ENCODE results near the gene HLTF. TPM values are rescaled to one million over a fixed set of nuclear protein-coding genes. Genes with fewer than 3 reads are reported as not detected.
"Not testable (repeated sequence)": the region's sequence is repeated elsewhere in the genome, so short reads cannot be mapped to it uniquely, and the experiment has no call there.

Gene HLTF
- total RNA-seq, 4 donors from 2014 or later, result 3.0 to 13.5 (median 7.2) TPM

GRCh38 chr3:149101641-149102040 is 15.3 kb upstream of the HLTF start:
- Histone ChIP-seq H3K9me3 (peaks cover 0 to 6% of the 10 kb centered on the region in 2 donors), H3K27me3 (no peaks in the 10 kb centered on the region), H3K4me3 (no peak overlapping the region), H3K36me3 (no peaks in the 10 kb centered on the region), H3K4me1 (no peaks in the 10 kb centered on the region), H3K27ac (no peak overlapping the region)
- intact Hi-C loops (cut with DNase I; ENCODE audit: low total_unique reads) (no loop called here), in situ Hi-C loops (cut with MboI; ENCODE audit: low pct_ligation_motif_present in 1 of 4, low pct_unique_long_range_greater_than_20kb in 1 of 4, low sequenced_read_pairs in 3 of 4) (loop anchor here (25.0 kb wide), 2 partner anchors 139 to 386 kb away; no protein-coding TSS in a partner anchor)
- 56 to 87% methylated on average over 1 to 3 of the region's 3 CpGs for WGBS, 2 donors (ENCODE audit: low coverage in 1 of 2)
- no peak for DNase-seq
- TF ChIP-seq POLR2AphosphoS5 (IDR thresholded peaks at IDR 0.05) (no peak), CTCF (IDR thresholded peaks at IDR 0.05) (no peak), EP300 (IDR thresholded peaks at IDR 0.05; ENCODE audit: low read depth) (no peak), POLR2A (IDR thresholded peaks at IDR 0.05) (no peak)

GRCh38 chr3:149101154-149101553 is 14.8 kb upstream of the HLTF start:
- 90 to 94% methylated on average over 2 to 4 of the region's 4 CpGs for WGBS, 2 donors (ENCODE audit: low coverage in 1 of 2)
- no peaks in the 10 kb centered on the region for H3K4me1 ChIP-seq
- DNase-seq, result no peak
- intact Hi-C loops (cut with DNase I; ENCODE audit: low total_unique reads), result no loop called here
- H3K9me3 ChIP-seq, result peaks cover 0 to 1% of the 10 kb centered on the region in 2 donors
- TF ChIP-seq POLR2A (IDR thresholded peaks at IDR 0.05) (no peak), POLR2AphosphoS5 (IDR thresholded peaks at IDR 0.05) (no peak), EP300 (IDR thresholded peaks at IDR 0.05; ENCODE audit: low read depth) (no peak), CTCF (IDR thresholded peaks at IDR 0.05) (no peak)
- H3K27me3 ChIP-seq, result no peaks in the 10 kb centered on the region
- H3K36me3 ChIP-seq, result no peaks in the 10 kb centered on the region
- no peak overlapping the region for H3K27ac ChIP-seq
- no peak overlapping the region for H3K4me3 ChIP-seq
- in situ Hi-C loops (cut with MboI; ENCODE audit: low pct_ligation_motif_present in 1 of 4, low pct_unique_long_range_greater_than_20kb in 1 of 4, low sequenced_read_pairs in 3 of 4), result loop anchor here (25.0 kb wide), 2 partner anchors 139 to 386 kb away; no protein-coding TSS in a partner anchor

- intact Hi-C loops (cut with DNase I; ENCODE audit: low total_unique reads); H3K4me1 ChIP-seq; H3K4me3 ChIP-seq; H3K36me3 ChIP-seq; H3K27me3 ChIP-seq; H3K9me3 ChIP-seq; DNase-seq; in situ Hi-C loops (cut with MboI; ENCODE audit: low pct_ligation_motif_present in 1 of 4, low pct_unique_long_range_greater_than_20kb in 1 of 4, low sequenced_read_pairs in 3 of 4); H3K27ac ChIP-seq: not testable (repeated sequence)
- 90% methylated on average over 8 of the region's 19 CpGs; no CpG with 5 or more reads in 1 of the 2 donors for WGBS, 2 donors (ENCODE audit: low coverage in 1 of 2)
Measured at GRCh38 chr3:149097987-149098386, 11.7 kb upstream of the HLTF start.

- in situ Hi-C loops (cut with MboI; ENCODE audit: low pct_ligation_motif_present in 1 of 4, low pct_unique_long_range_greater_than_20kb in 1 of 4, low sequenced_read_pairs in 3 of 4), result no loop called here
- no peaks in the 10 kb centered on the region for H3K27me3 ChIP-seq
- no peaks in the 10 kb centered on the region for H3K4me1 ChIP-seq
- H3K4me3 ChIP-seq, result no peak overlapping the region
- no peaks in the 10 kb centered on the region for H3K36me3 ChIP-seq
- WGBS, 2 donors (ENCODE audit: low coverage in 1 of 2), result 67 to 77% methylated on average over 2 to 4 of the region's 4 CpGs
- H3K27ac ChIP-seq, result no peak overlapping the region
- H3K9me3 ChIP-seq, result no peaks in the 10 kb centered on the region
- intact Hi-C loops (cut with DNase I; ENCODE audit: low total_unique reads), result no loop called here
- no peak for DNase-seq
- TF ChIP-seq POLR2AphosphoS5 (IDR thresholded peaks at IDR 0.05) (no peak), EP300 (IDR thresholded peaks at IDR 0.05; ENCODE audit: low read depth) (no peak), POLR2A (IDR thresholded peaks at IDR 0.05) (no peak), CTCF (IDR thresholded peaks at IDR 0.05) (no peak)
Measured at GRCh38 chr3:149095487-149095886, 9.2 kb upstream of the HLTF start.

- intact Hi-C loops (cut with DNase I; ENCODE audit: low total_unique reads) (no loop called here), in situ Hi-C loops (cut with MboI; ENCODE audit: low pct_ligation_motif_present in 1 of 4, low pct_unique_long_range_greater_than_20kb in 1 of 4, low sequenced_read_pairs in 3 of 4) (no loop called here)
- H3K27me3 ChIP-seq, result no peaks in the 10 kb centered on the region
- 94 to 96% methylated on average over 4 of the region's 4 CpGs for WGBS, 2 donors (ENCODE audit: low coverage in 1 of 2)
- H3K9me3 ChIP-seq, result no peaks in the 10 kb centered on the region
- no peak for DNase-seq
- no peaks in the 10 kb centered on the region for H3K4me1 ChIP-seq
- H3K27ac ChIP-seq, result no peak overlapping the region
- no peak for TF ChIP-seq CTCF (IDR thresholded peaks at IDR 0.05)
- no peak for TF ChIP-seq POLR2A (IDR thresholded peaks at IDR 0.05)
- TF ChIP-seq POLR2AphosphoS5 (IDR thresholded peaks at IDR 0.05), result no peak
- TF ChIP-seq EP300 (IDR thresholded peaks at IDR 0.05; ENCODE audit: low read depth), result no peak
- H3K36me3 ChIP-seq, result no peaks in the 10 kb centered on the region
- H3K4me3 ChIP-seq, result no peak overlapping the region
Measured at GRCh38 chr3:149091983-149092382, 5.7 kb upstream of the HLTF start.

Data from transverse colon (tissue), 4 donors.